D721Med (cell line): ENCODE data around the gene EYS.

Experiments
- DNase-seq: peaks from one replicate; pipeline ENCODE4 v3.0.0; 2011; ENCODE audit warnings: low spot score; ENCODE audit not compliant: insufficient read length
- FAIRE-seq: peaks from 2 replicates; lab custom pipeline; 2011; peaks lifted over from hg19 to GRCh38; lab: Jason Lieb, UNC
- CTCF ChIP-seq: IDR thresholded peaks from 2 replicates; pipeline ENCODE4 v1.5.1; 2012; ENCODE audit warnings: mild to moderate bottlenecking, control low read depth; ENCODE audit not compliant: insufficient read depth; ENCODE audit errors: missing control alignments

EYS gene

GRCh38 chr6:64914124-64914523 is 792.9 kb downstream of the EYS start:
- DNase-seq (no peak), FAIRE-seq (no peak)
- no peak for TF ChIP-seq CTCF

GRCh38 chr6:64912966-64913365 is 794.1 kb downstream of the EYS start:
- no peak for DNase-seq
- TF ChIP-seq CTCF: no peak
- no peak for FAIRE-seq

- no peak for FAIRE-seq
- TF ChIP-seq CTCF: no peak
- DNase-seq: no peak
Observed at GRCh38 chr6:64908104-64908503, 798.9 kb downstream of the EYS start.

- FAIRE-seq (no peak), DNase-seq (no peak)
- no peak for TF ChIP-seq CTCF
Observed at GRCh38 chr6:64904616-64905015, 802.4 kb downstream of the EYS start.

- FAIRE-seq: no peak
- no peak for TF ChIP-seq CTCF
Observed at GRCh38 chr6:64902596-64902995, 804.4 kb downstream of the EYS start.

GRCh38 chr6:64896939-64897338 is 810.1 kb downstream of the EYS start:
- FAIRE-seq (no peak), DNase-seq (no peak)
- TF ChIP-seq CTCF: no peak

More at GRCh38 chr6:64902596-64902995, 804.4 kb downstream of the EYS start:
- DNase-seq: no peak

GRCh38 chr6:64895945-64896344 is 811.1 kb downstream of the EYS start:
- FAIRE-seq: no peak
- no peak for DNase-seq
- no peak for TF ChIP-seq CTCF
